IPS-18a (cell line): ENCODE results near the gene ZNF79.

ENCODE experiments used
- H3K27ac ChIP-seq: one replicate; pipeline ENCODE4 v1.5.1; 2013; ENCODE audit warnings: low read length
- H3K27me3 ChIP-seq: one replicate; pipeline ENCODE4 v1.6.1; 2013; ENCODE audit warnings: mild to moderate bottlenecking, low read length; ENCODE audit not compliant: control insufficient read depth, insufficient read depth
- H3K36me3 ChIP-seq: one replicate; pipeline ENCODE4 v1.6.1; 2013; ENCODE audit warnings: low read depth, low read length; ENCODE audit not compliant: control insufficient read depth
- H3K4me1 ChIP-seq: one replicate; pipeline ENCODE4 v1.6.1; 2013; ENCODE audit warnings: low read depth, low read length; ENCODE audit not compliant: control insufficient read depth
- H3K4me3 ChIP-seq: one replicate; pipeline ENCODE4 v1.5.1; 2013; ENCODE audit warnings: low read length
- H3K9ac ChIP-seq: one replicate; pipeline ENCODE4 v1.6.1; 2013; ENCODE audit warnings: mild to moderate bottlenecking, low read length, moderate library complexity
- H3K9me3 ChIP-seq: one replicate; pipeline ENCODE4 v1.6.1; 2013; ENCODE audit warnings: low read depth, low read length; ENCODE audit not compliant: control insufficient read depth

Gene ZNF79

GRCh38 chr9:127399736-127400269, 24.4 kb upstream of the ZNF79 start:
- no peaks in the 10 kb centered on the region for H3K9me3 ChIP-seq
- H3K4me1 ChIP-seq, result peaks cover 9% of the 10 kb centered on the region
- H3K27me3 ChIP-seq, result no peaks in the 10 kb centered on the region
- H3K4me3 ChIP-seq, result no peak overlapping the region
- no peak overlapping the region for H3K27ac ChIP-seq
- no peak overlapping the region for H3K9ac ChIP-seq
- H3K36me3 ChIP-seq, result peaks cover 5% of the 10 kb centered on the region

DNA sequence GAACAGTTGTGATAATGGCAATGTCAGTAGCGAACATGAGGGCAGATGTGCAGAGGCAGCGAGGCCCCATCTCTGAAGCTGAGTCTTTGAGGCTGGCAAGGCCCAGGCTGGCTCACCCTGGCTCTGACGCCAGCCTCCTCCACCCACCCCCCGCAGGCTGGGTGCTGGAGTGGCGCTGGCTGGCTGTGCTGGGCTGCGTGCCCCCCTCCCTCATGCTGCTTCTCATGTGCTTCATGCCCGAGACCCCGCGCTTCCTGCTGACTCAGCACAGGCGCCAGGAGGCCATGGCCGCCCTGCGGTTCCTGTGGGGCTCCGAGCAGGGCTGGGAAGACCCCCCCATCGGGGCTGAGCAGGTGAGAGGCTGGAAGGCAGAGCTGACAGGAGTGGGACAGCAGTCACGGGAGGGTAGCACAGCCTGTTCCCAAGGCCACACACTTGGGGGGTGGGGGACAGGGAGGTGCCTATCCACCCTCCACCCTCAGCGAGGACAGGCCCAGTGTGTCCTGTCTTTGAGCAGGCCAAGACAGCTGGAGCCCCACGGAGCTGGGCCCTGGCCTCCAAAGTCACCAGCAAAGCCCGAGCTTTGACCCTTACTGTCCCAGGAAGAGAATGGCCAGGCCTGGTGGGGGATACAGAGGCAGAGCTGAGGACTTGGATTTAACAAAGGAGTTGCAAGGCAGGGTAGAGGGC, 21.6 kb upstream of the ZNF79 start:
- H3K27ac ChIP-seq, result no peak overlapping the region
- peaks cover 5% of the 10 kb centered on the region for H3K4me1 ChIP-seq
- H3K27me3 ChIP-seq, result no peaks in the 10 kb centered on the region
- H3K4me3 ChIP-seq, result no peak overlapping the region
- H3K9me3 ChIP-seq, result no peaks in the 10 kb centered on the region
- H3K36me3 ChIP-seq, result peaks cover 5% of the 10 kb centered on the region
- H3K9ac ChIP-seq, result no peak overlapping the region

GRCh38 chr9:127403507-127404192, 20.5 kb upstream of the ZNF79 start:
- H3K4me3 ChIP-seq, result no peak overlapping the region
- H3K27me3 ChIP-seq, result no peaks in the 10 kb centered on the region
- peaks cover 5% of the 10 kb centered on the region for H3K36me3 ChIP-seq
- H3K9me3 ChIP-seq, result no peaks in the 10 kb centered on the region
- H3K9ac ChIP-seq, result no peak overlapping the region
- H3K4me1 ChIP-seq, result no peaks in the 10 kb centered on the region
- no peak overlapping the region for H3K27ac ChIP-seq

GRCh38 chr9:127404631-127405030, 19.6 kb upstream of the ZNF79 start:
- Histone ChIP-seq H3K27ac (no peak overlapping the region), H3K9me3 (no peaks in the 10 kb centered on the region), H3K27me3 (no peaks in the 10 kb centered on the region), H3K4me1 (no peaks in the 10 kb centered on the region), H3K36me3 (peaks cover 5% of the 10 kb centered on the region), H3K9ac (no peak overlapping the region), H3K4me3 (no peak overlapping the region)

DNA sequence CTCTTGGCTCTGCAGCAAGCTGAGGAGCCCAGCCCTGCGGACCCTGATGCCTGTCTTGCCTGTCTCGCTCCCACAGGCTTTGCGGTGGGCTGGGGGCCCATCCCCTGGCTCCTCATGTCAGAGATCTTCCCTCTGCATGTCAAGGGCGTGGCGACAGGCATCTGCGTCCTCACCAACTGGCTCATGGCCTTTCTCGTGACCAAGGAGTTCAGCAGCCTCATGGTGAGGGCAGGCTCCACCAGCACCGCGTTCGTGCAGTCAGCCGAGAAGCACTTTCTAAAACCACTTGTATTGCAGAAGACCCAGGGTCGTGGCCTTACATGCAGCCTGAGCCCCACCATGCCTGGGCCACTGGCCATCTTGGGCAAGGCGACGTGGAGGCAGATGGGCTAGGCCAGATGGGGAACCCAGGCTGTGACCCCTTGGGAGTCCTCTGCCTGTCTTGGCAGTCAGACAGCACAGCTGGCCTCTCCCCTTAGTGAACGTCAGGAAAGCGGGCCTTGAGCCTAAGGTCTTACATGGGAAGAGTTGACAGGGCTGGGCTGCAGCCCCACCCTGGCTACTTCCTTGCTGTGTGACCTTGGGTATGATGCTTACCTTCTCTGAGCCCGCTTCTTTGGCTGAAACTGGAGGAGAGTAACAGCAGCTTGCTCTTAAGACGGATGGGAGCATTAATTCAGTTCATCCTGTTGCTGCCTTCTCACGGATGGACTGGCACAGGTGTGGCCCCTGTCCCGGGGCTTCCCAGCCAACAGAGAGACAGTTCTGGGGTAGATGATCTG, 18.6 kb upstream of the ZNF79 start:
- H3K27me3 ChIP-seq, result no peaks in the 10 kb centered on the region
- peaks cover 3% of the 10 kb centered on the region for H3K36me3 ChIP-seq
- no peaks in the 10 kb centered on the region for H3K4me1 ChIP-seq
- H3K9ac ChIP-seq, result no peak overlapping the region
- H3K9me3 ChIP-seq, result no peaks in the 10 kb centered on the region
- no peak overlapping the region for H3K4me3 ChIP-seq
- no peak overlapping the region for H3K27ac ChIP-seq

DNA sequence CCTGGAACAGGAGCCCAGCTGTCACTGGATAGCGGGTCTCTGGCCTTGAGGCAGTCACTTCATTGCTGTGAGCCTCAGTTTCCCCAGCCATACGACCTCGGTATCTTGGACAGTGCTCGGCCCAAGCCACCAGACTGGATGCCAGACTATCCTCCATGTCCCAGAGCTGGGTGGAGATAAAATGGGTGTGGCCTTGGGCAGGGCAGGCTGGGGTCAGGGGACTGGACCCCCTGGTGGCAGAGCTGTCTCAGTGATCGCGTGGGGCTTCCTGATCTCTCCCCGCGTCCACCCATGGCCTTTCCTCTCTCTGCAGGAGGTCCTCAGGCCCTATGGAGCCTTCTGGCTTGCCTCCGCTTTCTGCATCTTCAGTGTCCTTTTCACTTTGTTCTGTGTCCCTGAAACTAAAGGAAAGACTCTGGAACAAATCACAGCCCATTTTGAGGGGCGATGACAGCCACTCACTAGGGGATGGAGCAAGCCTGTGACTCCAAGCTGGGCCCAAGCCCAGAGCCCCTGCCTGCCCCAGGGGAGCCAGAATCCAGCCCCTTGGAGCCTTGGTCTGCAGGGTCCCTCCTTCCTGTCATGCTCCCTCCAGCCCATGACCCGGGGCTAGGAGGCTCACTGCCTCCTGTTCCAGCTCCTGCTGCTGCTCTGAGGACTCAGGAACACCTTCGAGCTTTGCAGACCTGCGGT, 17.2 kb upstream of the ZNF79 start:
- no peaks in the 10 kb centered on the region for H3K9me3 ChIP-seq
- H3K27me3 ChIP-seq, result no peaks in the 10 kb centered on the region
- H3K36me3 ChIP-seq, result peaks cover 3% of the 10 kb centered on the region
- H3K4me3 ChIP-seq, result no peak overlapping the region
- no peaks in the 10 kb centered on the region for H3K4me1 ChIP-seq
- H3K27ac ChIP-seq, result no peak overlapping the region
- no peak overlapping the region for H3K9ac ChIP-seq

DNA sequence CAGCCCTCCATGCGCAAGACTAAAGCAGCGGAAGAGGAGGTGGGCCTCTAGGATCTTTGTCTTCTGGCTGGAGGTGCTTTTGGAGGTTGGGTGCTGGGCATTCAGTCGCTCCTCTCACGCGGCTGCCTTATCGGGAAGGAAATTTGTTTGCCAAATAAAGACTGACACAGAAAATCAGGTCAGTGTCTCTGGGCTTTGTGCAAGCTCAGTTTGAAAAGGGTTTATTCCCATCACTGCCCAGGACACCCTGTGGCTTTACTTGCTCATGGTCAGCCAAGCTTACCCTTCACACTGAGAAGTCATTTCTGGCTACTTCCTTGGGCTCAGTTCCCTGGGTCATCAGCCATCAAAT, 16.7 kb upstream of the ZNF79 start:
- no peaks in the 10 kb centered on the region for H3K27me3 ChIP-seq
- H3K36me3 ChIP-seq, result peaks cover 3% of the 10 kb centered on the region
- no peaks in the 10 kb centered on the region for H3K9me3 ChIP-seq
- H3K4me1 ChIP-seq, result no peaks in the 10 kb centered on the region
- H3K4me3 ChIP-seq, result no peak overlapping the region
- no peak overlapping the region for H3K9ac ChIP-seq
- no peak overlapping the region for H3K27ac ChIP-seq

DNA sequence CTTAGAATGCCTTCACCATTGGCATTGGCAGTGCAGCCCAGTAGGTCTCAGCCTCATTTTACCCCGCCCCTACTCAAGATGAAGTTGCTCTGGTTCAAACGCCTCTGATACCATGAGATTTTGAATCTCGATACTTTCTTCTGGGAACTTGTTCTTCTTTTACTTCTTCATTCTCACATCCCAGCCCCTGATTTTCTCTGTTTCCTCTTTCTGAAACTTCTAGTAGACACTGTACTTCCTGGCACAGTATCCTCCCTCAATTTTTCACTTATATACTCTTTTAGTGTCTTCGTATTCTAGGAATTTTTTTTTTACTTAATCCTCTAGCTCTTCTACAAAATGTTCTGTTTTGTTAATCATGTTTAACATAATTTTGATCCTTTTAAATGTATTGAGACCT, 13.1 kb upstream of the ZNF79 start:
- no peak overlapping the region for H3K4me3 ChIP-seq
- H3K4me1 ChIP-seq, result no peaks in the 10 kb centered on the region
- no peaks in the 10 kb centered on the region for H3K9me3 ChIP-seq
- H3K27me3 ChIP-seq, result no peaks in the 10 kb centered on the region
- H3K36me3 ChIP-seq, result no peaks in the 10 kb centered on the region
- H3K9ac ChIP-seq, result no peak overlapping the region
- no peak overlapping the region for H3K27ac ChIP-seq

DNA sequence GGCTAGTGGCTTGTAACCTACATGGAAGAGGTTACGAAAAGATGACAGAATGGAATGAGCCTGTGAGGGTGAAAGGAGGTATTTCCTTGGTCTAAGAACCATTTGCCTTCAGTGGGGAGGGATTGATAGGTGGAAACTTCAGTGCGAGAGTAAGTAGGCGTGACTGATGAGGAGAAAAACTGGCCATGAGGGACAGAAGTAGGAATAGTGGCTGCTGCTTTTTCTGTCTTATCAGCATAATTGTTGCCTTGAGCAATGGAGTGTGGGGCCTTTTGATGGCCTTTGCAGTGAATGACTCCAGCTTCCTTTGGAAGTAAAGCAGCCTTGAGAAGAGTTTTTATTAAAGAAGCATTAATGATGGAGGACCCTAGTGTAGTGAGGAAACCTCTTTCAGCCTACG, 9.0 kb upstream of the ZNF79 start:
- H3K4me1 ChIP-seq, result no peaks in the 10 kb centered on the region
- no peaks in the 10 kb centered on the region for H3K27me3 ChIP-seq
- no peaks in the 10 kb centered on the region for H3K36me3 ChIP-seq
- no peak overlapping the region for H3K9ac ChIP-seq
- H3K9me3 ChIP-seq, result no peaks in the 10 kb centered on the region
- H3K4me3 ChIP-seq, result no peak overlapping the region
- no peak overlapping the region for H3K27ac ChIP-seq

DNA sequence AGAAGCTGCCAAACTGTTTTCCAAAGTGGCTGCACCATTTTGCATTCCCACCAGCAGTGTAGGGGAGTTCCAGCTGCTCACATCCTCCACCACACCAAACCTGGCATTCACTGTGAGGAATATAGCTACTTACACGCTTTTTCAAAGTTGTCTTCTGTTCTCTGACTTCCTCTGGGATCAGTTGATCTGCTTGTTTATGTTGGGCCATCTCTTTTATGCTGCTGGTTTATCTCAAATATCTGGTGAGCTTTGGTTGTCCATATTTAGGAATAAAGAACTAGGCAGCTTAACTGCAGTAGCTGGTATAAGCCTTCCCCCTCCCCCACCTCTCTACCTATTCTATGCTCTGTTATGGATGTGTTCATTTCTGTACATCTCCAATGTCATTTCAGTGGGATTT, 8.5 kb upstream of the ZNF79 start:
- Histone ChIP-seq H3K4me1 (no peaks in the 10 kb centered on the region), H3K27ac (no peak overlapping the region)

More for the DNA sequence above, 8.5 kb upstream of the ZNF79 start:
- H3K9me3 ChIP-seq, result no peaks in the 10 kb centered on the region
- no peaks in the 10 kb centered on the region for H3K27me3 ChIP-seq
- no peak overlapping the region for H3K9ac ChIP-seq
- no peak overlapping the region for H3K4me3 ChIP-seq
- no peaks in the 10 kb centered on the region for H3K36me3 ChIP-seq
